Endothelial cell (in vitro differentiated cells): ENCODE measurements around the gene TNS3. TPM values are rescaled to one million over a fixed set of nuclear protein-coding genes. Genes with fewer than 3 reads are reported as not detected.

Experiments
- DNase-seq: peaks from one replicate; pipeline ENCODE4 v3.0.0; 2021; ENCODE audit warnings: low spot score
- H3K27ac Mint-ChIP-seq: one replicate; pipeline ENCODE4 v1.8.0; 2021; ENCODE audit warnings: mixed read lengths, inconsistent platforms; ENCODE audit not compliant: unreplicated experiment
- H3K27me3 Mint-ChIP-seq: one replicate; pipeline ENCODE4 v1.8.0; 2021; ENCODE audit warnings: mild to moderate bottlenecking, moderate library complexity, mixed read lengths, inconsistent platforms; ENCODE audit not compliant: unreplicated experiment
- H3K36me3 Mint-ChIP-seq: one replicate; pipeline ENCODE4 v1.8.0; 2021; ENCODE audit warnings: mild to moderate bottlenecking, low read depth, mixed read lengths, inconsistent platforms; ENCODE audit not compliant: unreplicated experiment
- H3K4me1 Mint-ChIP-seq: one replicate; pipeline ENCODE4 v1.8.0; 2021; ENCODE audit warnings: mild to moderate bottlenecking, mixed read lengths, inconsistent platforms; ENCODE audit not compliant: unreplicated experiment
- H3K4me3 Mint-ChIP-seq: one replicate; pipeline ENCODE4 v1.8.0; 2021; ENCODE audit warnings: mild to moderate bottlenecking, mixed read lengths, inconsistent platforms; ENCODE audit not compliant: unreplicated experiment
- H3K9me3 Mint-ChIP-seq: one replicate; pipeline ENCODE4 v1.8.0; 2021; ENCODE audit warnings: mixed read lengths, inconsistent platforms; ENCODE audit not compliant: unreplicated experiment
- CTCF ChIP-seq: fragments of 200-600 bp; sonication (generic); IDR thresholded peaks from one replicate; pipeline ENCODE4 v1.5.0; 2021; ENCODE audit warnings: antibody characterized with exemption; ENCODE audit not compliant: unreplicated experiment
- total RNA-seq: library from RNA; stranded (reverse); fragmentation: NEBNext Ultra II Directional; extraction: Animal tissue kit (Norgen Biotek cat#: 25700); gene quantifications from one replicate; pipeline ENCODE4 v1.2.1, GENCODE V29; 2021; ENCODE audit not compliant: unreplicated experiment

TNS3 gene
- total RNA-seq, 1 donor from 2014 or later = 7.5 TPM

GRCh38 chr7:47477191-47478016 is 104.5 kb downstream of the TNS3 start:
- no peak for TF ChIP-seq CTCF
- Mint-ChIP-seq H3K4me3 (no peak overlapping the region), H3K27ac (no peak overlapping the region), H3K27me3 (peaks cover 7% of the 10 kb centered on the region), H3K9me3 (no peaks in the 10 kb centered on the region), H3K36me3 (peaks cover 3% of the 10 kb centered on the region), H3K4me1 (peaks cover 2% of the 10 kb centered on the region)
- DNase-seq = no peak

GRCh38 chr7:47475880-47476227 is 106.1 kb downstream of the TNS3 start:
- no peak for TF ChIP-seq CTCF
- H3K4me3 Mint-ChIP-seq = no peak overlapping the region
- peaks cover 3% of the 10 kb centered on the region for H3K36me3 Mint-ChIP-seq
- peaks cover 4% of the 10 kb centered on the region for H3K4me1 Mint-ChIP-seq
- peaks cover 7% of the 10 kb centered on the region for H3K27me3 Mint-ChIP-seq
- H3K27ac Mint-ChIP-seq = no peak overlapping the region
- no peaks in the 10 kb centered on the region for H3K9me3 Mint-ChIP-seq
- no peak for DNase-seq

- TF ChIP-seq CTCF = no peak
- peaks cover 3% of the 10 kb centered on the region for H3K36me3 Mint-ChIP-seq
- peaks cover 2% of the 10 kb centered on the region for H3K27me3 Mint-ChIP-seq
- peaks cover 4% of the 10 kb centered on the region for H3K4me1 Mint-ChIP-seq
- no peak overlapping the region for H3K27ac Mint-ChIP-seq
- H3K9me3 Mint-ChIP-seq = no peaks in the 10 kb centered on the region
- no peak for DNase-seq
- no peak overlapping the region for H3K4me3 Mint-ChIP-seq
Measured at GRCh38 chr7:47474937-47475879, 106.7 kb downstream of the TNS3 start.

- TF ChIP-seq CTCF = no peak
- Mint-ChIP-seq H3K27ac (no peak overlapping the region), H3K4me1 (peaks cover 4% of the 10 kb centered on the region), H3K27me3 (peaks cover 2% of the 10 kb centered on the region), H3K9me3 (no peaks in the 10 kb centered on the region), H3K36me3 (peaks cover 3% of the 10 kb centered on the region), H3K4me3 (no peak overlapping the region)
- no peak for DNase-seq
Measured at GRCh38 chr7:47474211-47474936, 107.5 kb downstream of the TNS3 start.
